NT2/D1 (cell line): ENCODE results near the gene CSF1R.
"Not testable (repeated sequence)": the region's sequence is repeated elsewhere in the genome, so short reads cannot be mapped to it uniquely, and the experiment has no call there.

Experiments used
- DNase-seq: peaks from one replicate; pipeline ENCODE4 v3.0.0-alpha.2; 2011; ENCODE audit warnings: low read depth, low spot score
- H3K27me3 ChIP-seq: 2 replicates; pipeline ENCODE4 v1.6.0; 2011; ENCODE audit warnings: mild to moderate bottlenecking; ENCODE audit not compliant: insufficient read length, insufficient read depth
- H3K36me3 ChIP-seq: 2 replicates; pipeline ENCODE4 v1.6.1; 2011; ENCODE audit warnings: mild to moderate bottlenecking, low read length, mixed read lengths; ENCODE audit not compliant: insufficient read depth, insufficient read length
- H3K4me1 ChIP-seq: 2 replicates; pipeline ENCODE4 v1.5.1; 2011; ENCODE audit not compliant: insufficient read depth, insufficient read length
- H3K4me3 ChIP-seq: 2 replicates; pipeline ENCODE4 v1.5.1; 2011; ENCODE audit warnings: low read depth; ENCODE audit not compliant: insufficient read length
- H3K9ac ChIP-seq: 2 replicates; pipeline ENCODE4 v1.6.0; 2011; ENCODE audit warnings: low read depth; ENCODE audit not compliant: insufficient read length
- H3K9me3 ChIP-seq: 2 replicates; pipeline ENCODE4 v1.5.1; 2011; ENCODE audit warnings: mild to moderate bottlenecking, low read length; ENCODE audit not compliant: insufficient read depth
- SUZ12 ChIP-seq: IDR thresholded peaks from 2 replicates; pipeline ENCODE4 v1.6.1; 2011; ENCODE audit not compliant: insufficient read length, insufficient read depth; ENCODE audit errors: extremely low read depth
- YY1 ChIP-seq: IDR thresholded peaks from 2 replicates; pipeline ENCODE4 v1.6.1; 2011; ENCODE audit not compliant: insufficient read length, insufficient read depth
- ZNF274 ChIP-seq: IDR thresholded peaks from 2 replicates; pipeline ENCODE4 v1.6.1; 2011; ENCODE audit warnings: mild to moderate bottlenecking, low read depth, low read length

Gene CSF1R

DNA sequence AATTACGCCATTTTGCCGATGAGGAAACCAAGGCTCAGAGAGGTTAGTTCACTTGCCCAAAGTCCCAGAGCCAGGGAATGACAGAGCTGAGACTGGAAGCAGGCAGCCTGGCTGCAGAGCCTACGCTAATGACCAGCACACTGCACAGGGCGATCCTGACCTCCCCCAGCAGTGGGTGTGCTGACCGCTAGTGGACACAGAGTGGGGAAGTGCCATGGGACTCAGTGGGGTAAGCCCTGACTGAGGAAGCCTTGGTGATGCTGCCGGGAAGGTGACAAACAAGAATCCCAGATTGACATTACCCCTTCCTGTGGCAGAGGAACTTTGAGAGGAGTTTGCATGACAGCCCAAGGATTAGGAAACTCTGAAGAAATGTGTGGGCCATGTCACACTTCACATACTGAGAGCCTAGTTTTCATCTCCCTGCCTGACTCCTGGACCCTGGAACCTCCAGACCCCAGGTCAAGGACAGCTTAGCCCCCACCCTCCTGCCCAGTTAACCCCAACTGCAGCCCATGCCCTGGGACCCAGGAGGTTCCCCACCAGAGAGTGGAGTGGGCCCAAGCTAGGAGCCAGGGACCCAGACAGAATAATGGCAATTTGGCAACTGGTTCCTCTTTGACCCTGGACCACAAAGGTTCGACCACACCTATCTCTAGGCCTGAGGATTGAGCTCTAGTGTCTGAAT, 19.7 kb upstream of the CSF1R start:
- Histone ChIP-seq H3K9ac (no peak overlapping the region), H3K4me3 (no peak overlapping the region), H3K9me3 (no peaks in the 10 kb centered on the region), H3K4me1 (peaks cover 3% of the 10 kb centered on the region), H3K27me3 (no peaks in the 10 kb centered on the region), H3K36me3 (no peaks in the 10 kb centered on the region)
- no peak for DNase-seq
- TF ChIP-seq SUZ12 (no peak), ZNF274 (no peak), YY1 (no peak)

DNA sequence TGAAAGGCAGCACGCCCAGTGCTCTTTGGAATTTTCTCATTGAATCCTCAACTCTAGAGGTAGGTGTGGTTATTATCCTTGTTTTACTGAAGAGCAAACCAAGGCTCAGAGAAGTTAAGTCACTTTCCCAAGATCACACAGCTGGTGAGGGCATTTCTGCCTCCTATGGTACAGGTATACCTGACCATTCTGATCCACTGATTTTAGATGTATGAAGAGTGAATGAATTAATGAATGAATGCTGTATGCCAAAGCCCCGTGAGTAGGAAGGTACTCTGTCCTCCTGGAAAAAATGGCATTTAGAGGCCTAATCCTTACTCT, 18.2 kb upstream of the CSF1R start:
- peaks cover 3% of the 10 kb centered on the region for H3K4me1 ChIP-seq
- no peak overlapping the region for H3K4me3 ChIP-seq
- TF ChIP-seq SUZ12 (no peak), ZNF274 (no peak), YY1 (no peak)
- no peaks in the 10 kb centered on the region for H3K36me3 ChIP-seq
- DNase-seq: no peak
- H3K9ac ChIP-seq: no peak overlapping the region
- no peaks in the 10 kb centered on the region for H3K27me3 ChIP-seq
- no peaks in the 10 kb centered on the region for H3K9me3 ChIP-seq

DNA sequence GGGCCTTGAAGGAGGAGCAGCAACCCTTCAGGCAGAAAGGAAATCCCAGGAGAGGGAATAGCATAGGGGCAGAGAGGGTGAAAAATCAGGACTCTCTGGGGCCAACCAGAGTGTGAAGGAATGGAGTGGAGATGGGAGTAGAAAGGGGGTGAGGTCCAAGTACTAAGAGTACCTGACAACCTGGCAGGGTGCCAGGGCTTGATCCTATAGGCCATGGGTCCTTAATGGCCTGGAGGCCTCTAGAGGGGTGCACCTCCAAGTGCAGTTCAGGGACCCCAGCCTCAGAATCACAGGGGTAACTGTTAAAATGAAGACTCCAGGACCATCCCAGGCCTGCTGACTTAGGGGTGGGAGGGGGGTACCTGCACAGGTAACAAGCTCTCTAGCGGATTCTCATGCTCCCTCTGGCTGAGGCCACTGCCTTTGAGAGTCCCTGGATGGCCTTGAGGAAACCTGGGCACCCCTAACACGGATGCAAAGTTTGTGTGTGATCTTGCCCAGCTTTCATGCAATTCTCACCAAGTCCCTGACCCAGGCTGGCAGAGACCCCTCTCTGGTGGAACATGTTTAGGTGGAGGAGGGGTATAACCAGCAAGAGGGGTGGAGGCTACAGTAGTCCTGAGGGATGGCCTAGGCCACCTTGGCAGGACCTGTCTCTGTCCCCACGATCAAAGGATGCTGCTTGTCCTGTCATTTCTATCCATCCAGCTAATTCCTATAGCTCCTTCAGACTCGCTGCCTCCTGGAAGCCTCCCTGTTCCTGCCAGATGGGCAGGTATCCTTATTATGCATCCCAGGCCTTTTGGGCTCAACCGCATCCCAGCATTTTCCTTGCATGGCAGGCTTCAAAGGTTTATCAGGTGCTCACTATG, 17.6 kb upstream of the CSF1R start:
- no peak overlapping the region for H3K4me3 ChIP-seq
- H3K27me3 ChIP-seq: no peaks in the 10 kb centered on the region
- H3K9ac ChIP-seq: no peak overlapping the region
- H3K9me3 ChIP-seq: no peaks in the 10 kb centered on the region
- DNase-seq: no peak
- H3K4me1 ChIP-seq: peaks cover 3% of the 10 kb centered on the region
- no peak for TF ChIP-seq SUZ12
- TF ChIP-seq ZNF274: no peak
- no peak for TF ChIP-seq YY1
- H3K36me3 ChIP-seq: no peaks in the 10 kb centered on the region

DNA sequence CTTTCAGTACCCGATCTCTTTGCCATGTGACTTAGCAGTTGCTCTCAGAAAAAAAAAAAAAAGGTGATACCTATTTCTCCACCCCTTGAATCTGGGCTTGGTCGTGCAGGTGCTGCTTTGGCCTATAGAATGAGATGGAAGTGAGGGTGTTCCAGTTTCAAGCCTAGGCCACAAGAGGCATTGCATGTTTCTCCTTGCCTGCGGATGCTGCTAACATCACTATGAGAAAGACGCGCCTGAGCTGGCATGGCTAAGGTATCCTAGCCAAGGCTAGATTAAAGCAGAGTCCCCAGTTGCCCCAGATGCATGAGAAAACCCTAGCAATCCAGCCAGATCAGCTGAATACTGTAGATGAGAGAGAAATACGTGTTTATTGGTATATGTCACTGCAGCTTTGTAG, 14.7 kb upstream of the CSF1R start:
- no peak overlapping the region for H3K4me3 ChIP-seq
- H3K9me3 ChIP-seq: no peaks in the 10 kb centered on the region
- no peak overlapping the region for H3K9ac ChIP-seq
- no peaks in the 10 kb centered on the region for H3K36me3 ChIP-seq
- H3K4me1 ChIP-seq: peaks cover 2% of the 10 kb centered on the region
- DNase-seq: no peak
- no peaks in the 10 kb centered on the region for H3K27me3 ChIP-seq
- no peak for TF ChIP-seq YY1
- TF ChIP-seq ZNF274: no peak
- TF ChIP-seq SUZ12: no peak

DNA sequence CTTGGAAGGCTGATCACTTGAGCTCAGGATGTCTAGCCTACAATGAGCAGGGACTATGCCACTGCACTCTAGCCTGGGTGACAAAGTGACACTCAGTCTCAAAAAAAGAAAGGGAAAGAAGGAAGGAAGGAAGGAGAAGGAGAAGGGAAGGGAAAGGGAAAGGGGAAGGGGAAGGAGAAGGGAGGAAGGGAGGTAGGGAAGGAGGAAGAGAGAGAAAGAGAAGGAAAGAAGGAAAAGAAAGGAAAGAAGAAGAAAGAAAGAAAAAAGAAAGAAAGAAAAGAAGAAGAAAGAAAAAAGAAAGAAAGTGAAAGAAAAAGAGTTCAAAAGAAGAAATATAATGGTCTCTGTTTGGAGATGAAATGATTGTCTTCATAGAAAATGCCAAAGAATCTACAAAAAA, 10.8 kb upstream of the CSF1R start:
- Histone ChIP-seq H3K4me1 (no peaks in the 10 kb centered on the region), H3K9ac (no peak overlapping the region), H3K27me3 (no peaks in the 10 kb centered on the region), H3K36me3 (no peaks in the 10 kb centered on the region), H3K4me3 (no peak overlapping the region), H3K9me3 (no peaks in the 10 kb centered on the region)
- TF ChIP-seq SUZ12: no peak
- TF ChIP-seq YY1: no peak
- TF ChIP-seq ZNF274: no peak
- no peak for DNase-seq

DNA sequence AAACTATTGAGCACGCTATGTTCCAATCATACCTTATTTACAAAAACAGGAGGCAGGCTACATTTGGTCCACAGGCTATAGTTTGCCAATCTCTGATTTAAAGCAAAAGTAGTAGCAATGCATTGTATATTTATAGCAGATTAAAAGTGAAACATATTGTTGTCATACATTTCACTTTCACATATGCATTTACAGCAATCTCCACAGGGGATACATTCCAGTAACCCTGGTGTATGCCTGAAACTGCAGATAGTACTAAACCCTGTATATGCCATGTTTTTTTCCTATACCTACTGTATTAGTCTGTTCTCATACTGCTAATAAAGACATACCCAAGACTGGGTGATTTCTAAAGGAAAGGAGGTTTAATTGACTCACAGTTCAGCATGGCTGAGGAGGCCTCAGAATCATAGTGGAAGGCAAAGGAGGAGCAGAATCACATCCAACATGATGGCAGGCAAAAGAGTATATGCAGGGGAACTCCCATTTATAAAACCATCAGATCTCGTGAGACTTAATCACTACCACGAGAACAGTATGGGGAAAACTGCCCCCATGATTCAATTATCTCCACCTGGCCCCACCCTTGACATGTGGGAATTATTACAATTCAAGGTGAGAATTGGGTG, 5.9 kb upstream of the CSF1R start:
- H3K36me3 ChIP-seq: no peaks in the 10 kb centered on the region
- H3K9me3 ChIP-seq: no peaks in the 10 kb centered on the region
- TF ChIP-seq SUZ12 (no peak), ZNF274 (no peak), YY1 (no peak)
- H3K4me1 ChIP-seq: no peaks in the 10 kb centered on the region
- H3K9ac ChIP-seq: no peak overlapping the region
- H3K4me3 ChIP-seq: no peak overlapping the region
- H3K27me3 ChIP-seq: no peaks in the 10 kb centered on the region
- DNase-seq: no peak

DNA sequence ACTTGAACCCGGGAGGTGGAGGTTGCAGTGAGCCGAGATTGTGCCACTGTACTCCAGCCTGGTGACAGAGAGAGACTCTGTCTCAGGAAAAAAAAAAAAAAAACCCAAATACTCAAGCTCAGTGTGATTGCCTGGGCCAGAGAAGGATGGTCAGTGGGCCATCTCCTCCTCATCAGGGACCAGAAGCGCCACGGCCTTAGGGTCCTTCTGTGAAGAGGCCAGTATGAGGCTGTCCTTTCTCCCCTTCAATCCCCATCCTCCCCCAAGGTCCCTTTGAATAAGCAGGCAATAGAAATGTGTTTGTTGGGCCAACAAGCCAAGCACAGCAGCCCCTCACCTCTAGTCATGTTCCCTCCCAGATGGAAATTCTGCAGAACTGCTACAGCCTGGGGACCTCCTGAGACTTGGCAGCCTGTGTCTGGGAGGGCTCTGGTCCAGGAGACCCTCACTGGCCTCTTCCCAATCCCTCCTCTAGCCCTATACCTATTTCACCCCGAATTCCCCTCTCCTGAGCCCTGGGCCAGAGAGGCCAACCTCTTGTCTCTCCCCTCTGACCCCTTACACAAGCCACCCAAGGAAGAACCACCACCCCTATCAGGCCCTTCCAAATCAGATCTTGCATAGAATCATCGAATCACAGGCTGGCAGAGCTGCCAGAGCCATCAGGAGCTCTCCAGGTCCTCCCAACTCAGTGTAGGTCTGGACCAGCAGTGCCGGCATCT, 1.0 kb downstream of the CSF1R start:
- H3K4me1 ChIP-seq: peaks cover 9% of the 10 kb centered on the region
- H3K4me3 ChIP-seq: no peak overlapping the region
- H3K36me3 ChIP-seq: no peaks in the 10 kb centered on the region
- no peaks in the 10 kb centered on the region for H3K9me3 ChIP-seq
- TF ChIP-seq YY1 (no peak), SUZ12 (no peak), ZNF274 (no peak)
- no peaks in the 10 kb centered on the region for H3K27me3 ChIP-seq
- H3K9ac ChIP-seq: no peak overlapping the region
- no peak for DNase-seq

DNA sequence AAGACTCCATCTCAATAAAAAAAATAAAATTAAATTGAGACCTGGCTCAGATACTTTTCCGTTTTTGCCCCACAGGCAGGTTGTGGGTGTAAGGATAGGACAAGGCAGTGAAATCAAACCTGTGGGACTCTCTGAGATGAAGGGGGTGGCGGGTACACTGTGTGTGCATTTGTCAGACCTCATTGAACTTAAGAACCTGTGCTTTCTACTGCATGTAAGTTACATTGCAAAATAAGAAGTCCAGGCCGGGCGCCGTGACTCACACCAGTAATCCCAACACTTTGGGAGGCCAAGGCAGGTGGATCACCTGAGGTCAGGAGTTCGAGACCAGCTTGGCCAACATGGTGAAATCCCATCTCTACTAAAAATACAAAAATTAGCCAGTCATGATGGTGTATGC, 1.6 kb downstream of the CSF1R start:
- H3K4me3 ChIP-seq, H3K27me3 ChIP-seq, H3K36me3 ChIP-seq, DNase-seq, H3K9me3 ChIP-seq, H3K4me1 ChIP-seq, H3K9ac ChIP-seq: not testable (repeated sequence)
